DND-41 (cell line): ENCODE measurements around the gene ZC3H18.

Source experiments
- ATAC-seq: fragments of 200-7000 bp; cut with Tn5 transposase; 3 replicates; pipeline ENCODE4 v1.9.1; 2021; ENCODE audit warnings: low read depth; ENCODE audit not compliant: insufficient read depth
- DNase-seq: peaks from one replicate; pipeline ENCODE4 v3.0.0-alpha.2; 2020
- H2AFZ ChIP-seq: 2 replicates; pipeline ENCODE4 v1.6.0; 2012; ENCODE audit warnings: low read depth, low read length
- H3K27ac ChIP-seq: 2 replicates; pipeline ENCODE4 v1.5.1; 2012; ENCODE audit warnings: low read length, inconsistent platforms
- H3K27me3 ChIP-seq: fragments of 200-600 bp; sonication (generic); 2 replicates; pipeline ENCODE4 v1.6.0; 2012; ENCODE audit warnings: low read length, mild to moderate bottlenecking, inconsistent platforms; ENCODE audit not compliant: insufficient read depth, poor library complexity
- H3K36me3 ChIP-seq: 2 replicates; pipeline ENCODE4 v1.5.1; 2012; ENCODE audit warnings: low read length, inconsistent platforms; ENCODE audit not compliant: insufficient read depth
- H3K4me1 ChIP-seq: 2 replicates; pipeline ENCODE4 v1.5.1; 2012; ENCODE audit warnings: mild to moderate bottlenecking, low read length; ENCODE audit not compliant: insufficient read depth
- H3K4me2 ChIP-seq: 2 replicates; pipeline ENCODE4 v1.6.0; 2012; ENCODE audit warnings: mild to moderate bottlenecking, moderate library complexity, low read length, inconsistent platforms; ENCODE audit not compliant: insufficient read depth
- H3K4me3 ChIP-seq, 2 experiments: fragments of 200-600 bp in 1 of 2; shearing (Covaris generic) in 1 of 2; 2 replicates each; pipeline ENCODE4 v1.5.1; 2012 to 2016; ENCODE audit warnings: inconsistent platforms in 2 of 2, low read length in 2 of 2, mild to moderate bottlenecking in 2 of 2, low read depth in 1 of 2, moderate library complexity in 1 of 2
- H3K79me2 ChIP-seq: 2 replicates; pipeline ENCODE4 v1.6.0; 2012; ENCODE audit warnings: low read length, inconsistent platforms; ENCODE audit not compliant: insufficient read depth
- H3K9ac ChIP-seq: 2 replicates; pipeline ENCODE4 v1.6.0; 2012; ENCODE audit warnings: low read depth, mild to moderate bottlenecking, inconsistent platforms, low read length, moderate library complexity
- H3K9me3 ChIP-seq: 2 replicates; pipeline ENCODE4 v1.5.1; 2012; ENCODE audit warnings: low read length, moderate library complexity, mild to moderate bottlenecking, inconsistent platforms; ENCODE audit not compliant: insufficient read depth, severe bottlenecking
- H4K20me1 ChIP-seq: 2 replicates; pipeline ENCODE4 v1.6.0; 2012; ENCODE audit warnings: low read length; ENCODE audit not compliant: insufficient read depth
- EZH2 ChIP-seq: IDR thresholded peaks from 3 replicates; pipeline ENCODE4 v1.6.1; 2012; ENCODE audit warnings: borderline replicate concordance, low read depth, mild to moderate bottlenecking, moderate library complexity, low read length, inconsistent platforms; ENCODE audit not compliant: severe bottlenecking
- TF ChIP-seq, protein P1 (sequence below): IDR thresholded peaks from 2 replicates; pipeline ENCODE4 v1.5.1; 2012; ENCODE audit warnings: borderline replicate concordance, low read length, moderate library complexity, mild to moderate bottlenecking; ENCODE audit not compliant: poor library complexity, severe bottlenecking; ENCODE audit errors: extremely low read depth

Gene ZC3H18

DNA sequence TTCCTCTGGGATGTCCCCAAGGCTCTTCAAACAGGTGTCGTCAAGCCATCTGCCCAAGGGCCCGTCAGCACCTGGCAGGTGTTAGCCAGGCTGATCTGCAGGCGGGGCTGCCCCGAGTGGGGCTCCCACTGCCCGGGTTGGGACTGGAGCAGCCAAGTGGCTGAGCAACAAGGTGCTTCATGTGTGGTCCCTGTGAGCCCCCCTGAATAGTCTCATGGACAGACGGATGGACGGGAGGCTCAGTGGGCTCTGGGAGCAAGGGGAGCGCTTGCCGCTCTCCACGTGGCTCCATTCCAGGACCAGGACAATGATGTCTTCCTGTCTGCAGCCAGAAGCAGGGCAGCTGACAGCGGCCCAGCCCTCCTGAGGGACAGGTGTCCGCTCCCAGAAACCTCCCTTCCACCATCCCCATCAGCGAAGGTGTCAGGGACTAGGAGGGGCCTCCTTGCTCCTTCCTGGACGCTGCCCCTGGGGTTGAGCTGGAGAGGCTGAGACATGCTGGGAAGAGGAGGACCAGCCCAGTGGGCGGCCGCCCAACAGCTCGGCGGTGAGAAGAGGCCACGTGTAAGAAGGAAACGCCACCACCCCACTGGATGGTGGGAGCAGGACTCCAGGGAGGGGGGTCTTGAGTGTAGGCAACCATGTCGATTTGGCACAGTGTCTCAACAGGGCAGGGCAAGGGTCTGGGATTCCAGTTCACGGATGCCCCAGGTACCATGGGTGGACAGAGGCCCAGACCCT, 106.5 kb downstream of the ZC3H18 start:
- ATAC-seq = no peak
- no peaks in the 10 kb centered on the region for H3K36me3 ChIP-seq
- H3K9me3 ChIP-seq = no peaks in the 10 kb centered on the region
- TF ChIP-seq EZH2 = no peak
- TF ChIP-seq, protein P1, sequence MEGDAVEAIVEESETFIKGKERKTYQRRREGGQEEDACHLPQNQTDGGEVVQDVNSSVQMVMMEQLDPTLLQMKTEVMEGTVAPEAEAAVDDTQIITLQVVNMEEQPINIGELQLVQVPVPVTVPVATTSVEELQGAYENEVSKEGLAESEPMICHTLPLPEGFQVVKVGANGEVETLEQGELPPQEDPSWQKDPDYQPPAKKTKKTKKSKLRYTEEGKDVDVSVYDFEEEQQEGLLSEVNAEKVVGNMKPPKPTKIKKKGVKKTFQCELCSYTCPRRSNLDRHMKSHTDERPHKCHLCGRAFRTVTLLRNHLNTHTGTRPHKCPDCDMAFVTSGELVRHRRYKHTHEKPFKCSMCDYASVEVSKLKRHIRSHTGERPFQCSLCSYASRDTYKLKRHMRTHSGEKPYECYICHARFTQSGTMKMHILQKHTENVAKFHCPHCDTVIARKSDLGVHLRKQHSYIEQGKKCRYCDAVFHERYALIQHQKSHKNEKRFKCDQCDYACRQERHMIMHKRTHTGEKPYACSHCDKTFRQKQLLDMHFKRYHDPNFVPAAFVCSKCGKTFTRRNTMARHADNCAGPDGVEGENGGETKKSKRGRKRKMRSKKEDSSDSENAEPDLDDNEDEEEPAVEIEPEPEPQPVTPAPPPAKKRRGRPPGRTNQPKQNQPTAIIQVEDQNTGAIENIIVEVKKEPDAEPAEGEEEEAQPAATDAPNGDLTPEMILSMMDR = no peak
- no peaks in the 10 kb centered on the region for H3K79me2 ChIP-seq
- no peak overlapping the region for H3K27ac ChIP-seq
- no peak overlapping the region for H3K4me3 ChIP-seq
- H3K4me2 ChIP-seq = no peak overlapping the region
- H3K9ac ChIP-seq = no peak overlapping the region
- H2AFZ ChIP-seq = no peak overlapping the region
- 0 out of 2 replicates have a peak, but pooled peaks cover 7% of the 10 kb centered on the region for H4K20me1 ChIP-seq
- H3K27me3 ChIP-seq = no peaks in the 10 kb centered on the region
- H3K4me1 ChIP-seq = no peaks in the 10 kb centered on the region
- DNase-seq = no peak

- no peaks in the 10 kb centered on the region for H3K36me3 ChIP-seq
- H3K9ac ChIP-seq = no peak overlapping the region
- H3K4me2 ChIP-seq = no peak overlapping the region
- no peak overlapping the region for H2AFZ ChIP-seq
- H3K79me2 ChIP-seq = no peaks in the 10 kb centered on the region
- H3K27me3 ChIP-seq = no peaks in the 10 kb centered on the region
- H4K20me1 ChIP-seq = peaks cover 10% of the 10 kb centered on the region; the same call in 1 of the 2 replicates
- no peak for TF ChIP-seq EZH2
- TF ChIP-seq, protein P1 = no peak
- H3K9me3 ChIP-seq = no peaks in the 10 kb centered on the region
- no peak for ATAC-seq
- no peak overlapping the region for H3K27ac ChIP-seq
- no peak for DNase-seq
- H3K4me3 ChIP-seq = no peak overlapping the region
- no peaks in the 10 kb centered on the region for H3K4me1 ChIP-seq
Observed at GRCh38 chr16:88677721-88678120, 107.5 kb downstream of the ZC3H18 start.

GRCh38 chr16:88678224-88678979, 108.2 kb downstream of the ZC3H18 start:
- Histone ChIP-seq H4K20me1 (peaks cover 10% of the 10 kb centered on the region; the same call in 1 of the 2 replicates), H3K36me3 (no peaks in the 10 kb centered on the region), H3K9ac (no peak overlapping the region), H3K4me1 (no peaks in the 10 kb centered on the region), H3K4me2 (no peak overlapping the region), H3K9me3 (no peaks in the 10 kb centered on the region), H3K79me2 (no peaks in the 10 kb centered on the region), H3K4me3 (no peak overlapping the region), H3K27me3 (no peaks in the 10 kb centered on the region), H3K27ac (no peak overlapping the region), H2AFZ (no peak overlapping the region)
- TF ChIP-seq, protein P1 = no peak
- no peak for TF ChIP-seq EZH2
- ATAC-seq = no peak
- DNase-seq = no peak
